HG02678 (cell line): ENCODE results near the gene GNLY.
"Not testable (repeated sequence)": the region's sequence is repeated elsewhere in the genome, so short reads cannot be mapped to it uniquely, and the experiment has no call there.

ENCODE experiments used
- ATAC-seq: cut with Tn5 transposase; IDR thresholded peaks from one replicate; pipeline ENCODE4 v1.9.1; 2021; ENCODE audit warnings: mild to moderate bottlenecking, moderate library complexity; ENCODE audit not compliant: unreplicated experiment

GNLY gene

DNA sequence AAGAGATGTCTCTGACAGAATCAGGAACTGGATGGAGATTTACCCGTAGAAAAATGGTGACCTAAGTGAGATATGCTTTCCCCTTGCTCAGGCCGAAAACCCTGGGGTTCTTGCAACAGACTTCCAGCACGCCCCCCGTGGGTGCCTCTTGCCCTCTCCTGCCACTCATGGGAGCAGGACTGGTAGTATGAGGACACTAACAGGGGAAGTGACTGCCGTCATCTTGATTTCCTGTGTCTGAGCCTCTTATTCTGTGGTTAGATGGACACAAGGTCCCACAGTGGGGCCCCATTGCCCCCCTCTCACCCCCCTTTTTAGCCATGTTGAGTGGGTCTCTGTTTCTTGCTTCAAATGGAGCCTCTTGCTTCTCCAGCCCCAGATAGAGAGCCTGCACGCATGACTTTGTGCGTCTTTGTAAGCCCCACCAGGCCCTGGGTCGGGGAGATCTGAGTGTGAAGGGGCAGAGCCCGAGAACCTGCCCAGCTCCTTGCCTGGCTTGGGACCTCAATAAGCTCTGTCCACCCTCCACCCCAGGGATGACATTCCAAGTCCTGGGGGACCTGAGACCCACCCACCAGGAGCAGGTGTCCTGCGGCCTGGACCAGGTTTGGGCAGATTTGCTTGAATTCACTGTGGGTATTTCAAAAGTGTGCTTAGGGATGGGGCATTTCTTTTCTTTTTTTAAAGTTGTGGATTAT, 12.6 kb downstream of the GNLY start:
- ATAC-seq, result no peak

DNA sequence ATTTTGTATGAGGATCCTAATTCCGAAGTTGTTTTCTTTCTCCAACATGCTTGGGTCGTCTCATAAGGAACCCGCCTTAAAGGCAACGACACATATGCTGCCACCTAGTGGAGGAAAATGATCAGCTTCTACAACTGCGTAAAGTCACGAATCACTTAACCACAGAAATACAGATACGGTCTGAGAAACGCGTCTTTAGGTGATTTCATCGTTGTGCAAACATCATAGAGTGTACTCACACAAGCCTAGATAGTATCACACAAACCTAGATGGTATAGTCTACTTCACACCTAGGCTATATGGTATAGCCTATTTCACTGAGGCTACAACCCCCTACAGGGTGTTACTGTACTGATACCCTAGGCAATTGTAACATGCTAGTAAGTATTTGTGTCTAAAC, 13.1 kb downstream of the GNLY start:
- peak; percentile 61 for ATAC-seq

DNA sequence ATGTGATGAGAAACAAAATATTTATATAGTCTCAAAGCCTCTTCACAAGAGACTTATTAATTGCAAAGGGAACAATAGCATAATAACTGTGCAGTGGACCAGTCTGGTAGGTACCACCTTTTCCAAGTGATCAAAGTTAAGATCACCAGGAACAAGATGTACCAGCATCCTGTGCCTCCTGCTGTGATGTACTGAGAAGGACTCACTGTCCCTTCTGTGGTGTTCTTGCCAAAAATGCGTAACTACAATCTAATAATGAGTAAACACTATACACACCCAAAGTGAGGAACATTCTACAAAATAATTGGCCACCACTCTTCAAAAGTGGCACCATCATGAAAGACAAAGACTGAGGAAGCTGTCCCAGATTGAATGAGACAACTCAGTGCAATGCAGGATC, 14.5 kb downstream of the GNLY start:
- ATAC-seq, result no peak

DNA sequence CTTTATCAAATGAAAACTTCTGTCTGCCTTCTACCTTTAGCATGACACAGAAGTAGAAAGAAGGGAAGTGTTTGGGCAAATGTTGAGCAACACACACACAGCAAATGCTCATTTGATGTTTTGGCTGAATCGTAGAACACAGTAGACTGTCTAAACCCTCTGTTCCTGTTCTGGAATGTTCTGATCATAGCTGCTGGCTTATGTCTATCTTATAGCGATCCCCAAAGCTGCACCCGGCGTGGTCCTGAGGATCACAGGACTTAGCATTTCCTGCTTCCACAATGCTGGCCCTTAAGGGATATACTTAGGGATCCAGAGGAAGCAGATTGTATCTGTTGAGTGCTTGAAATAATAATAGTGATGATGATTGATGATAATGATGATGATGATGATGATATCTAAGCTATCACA, 15.2 kb downstream of the GNLY start:
- ATAC-seq, result no peak

DNA sequence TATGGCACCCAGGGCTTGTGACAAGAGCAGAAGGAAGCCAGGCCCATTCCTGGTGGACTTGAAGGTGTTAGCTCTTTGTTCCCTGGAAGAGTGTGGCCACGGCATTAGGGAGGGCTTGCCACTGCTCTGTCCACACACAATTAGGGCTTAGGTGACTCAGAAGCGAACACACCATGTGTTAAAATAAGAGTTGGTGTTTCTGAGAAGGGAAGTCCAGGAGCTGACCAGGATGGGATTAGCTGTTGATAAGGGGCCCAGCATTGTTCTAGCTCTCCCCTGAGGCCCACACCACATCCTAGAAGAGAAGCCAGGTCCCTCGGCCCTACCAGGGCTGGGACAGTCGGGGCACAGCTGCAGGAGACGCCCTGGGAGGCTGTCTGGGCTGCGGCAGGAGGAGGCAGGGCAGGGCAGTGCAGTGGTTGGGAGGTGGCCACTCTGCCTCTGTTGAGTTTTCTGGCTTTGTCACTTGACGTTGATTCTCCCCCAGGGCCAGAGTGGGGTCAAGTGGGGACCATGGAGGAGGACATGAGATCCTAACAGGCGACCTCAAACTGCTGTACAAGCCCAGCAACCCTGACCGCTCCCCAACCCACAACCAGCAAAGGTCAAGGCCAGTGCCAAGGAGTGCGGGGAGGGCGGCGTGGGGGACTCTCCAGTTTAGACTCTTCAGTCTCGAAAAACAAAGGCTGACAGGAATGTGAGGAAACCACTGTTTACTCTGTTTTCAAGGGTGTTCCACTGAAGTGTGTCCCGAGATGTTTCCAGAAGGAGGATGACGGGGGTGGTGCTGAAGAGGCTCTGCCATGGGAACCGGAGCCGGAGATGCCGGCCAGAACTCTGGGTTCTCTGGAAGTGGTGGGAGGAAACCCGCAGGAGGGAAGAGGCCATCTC, 16.8 kb downstream of the GNLY start:
- no peak for ATAC-seq

DNA sequence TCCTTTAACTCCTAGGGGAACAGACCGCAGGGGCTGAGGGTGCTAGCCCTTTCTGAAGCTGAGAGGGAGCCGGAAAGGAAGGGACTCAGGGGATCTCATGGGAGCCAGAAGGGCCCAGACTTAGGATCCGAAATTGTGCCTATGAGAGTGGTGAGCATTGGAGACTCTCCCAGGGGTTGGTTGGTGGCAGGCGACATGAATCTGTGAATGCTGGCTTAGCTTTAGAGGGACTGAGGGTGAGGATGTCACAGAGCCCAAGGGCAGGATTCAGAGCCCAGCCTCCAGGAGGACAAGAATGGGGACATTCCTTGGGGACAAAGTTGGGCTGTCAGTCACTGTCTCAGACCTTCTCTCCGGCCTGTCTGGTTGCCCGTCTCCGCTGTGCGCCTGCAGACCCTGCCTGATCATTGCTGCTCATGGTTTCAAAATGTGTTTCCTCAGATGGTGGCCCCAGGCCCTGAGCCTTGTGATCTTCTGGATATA, 17.5 kb downstream of the GNLY start:
- no peak for ATAC-seq

DNA sequence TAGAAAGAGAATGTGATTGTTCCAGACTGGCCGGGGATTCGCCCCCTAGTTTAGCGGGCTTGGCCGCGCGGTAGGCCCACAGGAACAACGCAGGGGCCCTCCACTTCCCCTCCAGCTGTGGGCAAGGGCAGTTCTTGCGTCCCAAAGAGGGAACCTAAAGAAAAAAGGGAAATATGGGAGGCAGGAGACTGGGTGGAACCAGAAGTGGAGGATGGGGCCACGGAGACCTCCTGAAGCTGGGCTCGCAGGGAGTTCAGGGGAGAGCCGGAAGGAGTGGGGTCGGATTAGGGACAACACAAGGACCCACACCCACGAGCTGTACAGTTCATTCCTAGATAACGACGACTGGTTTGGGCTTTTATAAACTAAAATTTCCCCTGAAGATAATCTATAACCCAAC, 18.2 kb downstream of the GNLY start:
- ATAC-seq, result no peak

DNA sequence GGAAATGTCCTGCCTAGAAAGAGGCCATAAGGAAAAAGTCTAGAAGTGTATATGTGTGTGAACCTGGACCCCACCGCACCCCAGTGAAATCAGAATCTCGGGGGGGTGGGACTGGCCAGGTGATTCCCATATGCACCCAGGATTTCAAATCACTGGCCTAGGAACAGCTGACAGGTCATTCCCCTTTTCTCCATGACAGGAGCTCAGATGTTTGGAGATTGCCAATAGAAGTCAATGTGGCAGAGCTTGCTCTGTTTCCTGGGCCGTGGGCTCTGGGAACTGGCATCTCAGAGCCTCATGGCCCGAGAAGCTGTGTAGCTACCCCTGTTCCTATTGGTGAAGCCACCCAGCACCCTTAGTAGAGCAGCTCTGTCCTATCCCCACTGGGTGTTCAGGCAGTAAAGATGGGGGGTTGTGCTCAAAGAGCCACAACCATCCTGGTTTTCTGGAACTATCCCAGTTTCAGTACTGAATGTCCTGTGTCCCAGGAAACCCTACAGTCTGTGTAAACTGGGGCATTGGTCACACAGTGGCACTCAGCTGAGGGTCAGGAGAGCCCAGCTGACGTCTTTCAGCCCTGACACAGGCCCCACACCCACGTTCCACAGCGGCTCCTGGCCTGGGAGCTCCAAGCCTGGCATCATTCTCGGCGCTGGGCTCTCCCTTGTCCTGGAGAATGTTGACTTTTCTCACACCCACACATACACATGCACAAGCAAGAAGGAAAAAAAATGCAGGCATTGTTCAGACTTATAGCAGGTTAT, 18.9 kb downstream of the GNLY start:
- no peak for ATAC-seq

DNA sequence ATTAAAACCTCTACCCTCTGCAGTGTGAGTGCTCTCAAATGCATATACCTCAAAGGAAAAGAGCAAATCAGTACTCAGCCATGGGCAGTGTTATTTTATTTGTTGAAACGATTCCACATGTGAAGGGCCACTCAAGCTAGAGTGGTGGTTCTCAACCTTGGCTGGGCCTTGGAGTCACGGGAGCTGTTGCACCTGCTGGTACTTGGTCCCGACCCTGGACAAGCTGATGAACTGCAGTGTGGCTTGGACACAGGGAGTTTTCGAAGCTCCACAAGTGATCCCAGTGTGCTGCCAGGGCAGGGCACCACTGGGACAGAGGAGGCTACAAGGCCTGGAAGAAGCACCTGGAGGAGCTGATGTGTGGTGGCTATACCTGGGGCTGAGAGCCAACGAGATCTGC, 19.7 kb downstream of the GNLY start:
- ATAC-seq, result no peak

DNA sequence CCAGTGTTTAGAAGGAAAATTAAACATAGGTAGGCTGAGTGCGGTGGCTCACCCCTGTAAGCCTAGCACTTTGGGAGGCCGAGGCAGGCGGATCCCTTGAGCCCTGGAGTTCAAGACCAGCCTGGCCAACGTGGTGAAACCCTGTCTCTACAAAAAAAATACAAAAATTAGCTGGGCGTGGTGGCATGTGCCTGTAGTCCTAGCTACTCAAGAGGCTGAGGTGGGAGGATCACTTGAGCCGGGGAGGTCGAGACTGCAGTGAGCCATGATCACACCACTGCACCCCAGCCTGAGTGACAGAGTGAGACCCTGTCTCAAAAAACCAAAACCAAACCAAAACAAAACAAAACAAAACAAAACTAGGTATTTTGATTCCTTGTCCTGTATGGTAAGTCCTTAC, 20.3 kb downstream of the GNLY start:
- not testable (repeated sequence) for ATAC-seq

DNA sequence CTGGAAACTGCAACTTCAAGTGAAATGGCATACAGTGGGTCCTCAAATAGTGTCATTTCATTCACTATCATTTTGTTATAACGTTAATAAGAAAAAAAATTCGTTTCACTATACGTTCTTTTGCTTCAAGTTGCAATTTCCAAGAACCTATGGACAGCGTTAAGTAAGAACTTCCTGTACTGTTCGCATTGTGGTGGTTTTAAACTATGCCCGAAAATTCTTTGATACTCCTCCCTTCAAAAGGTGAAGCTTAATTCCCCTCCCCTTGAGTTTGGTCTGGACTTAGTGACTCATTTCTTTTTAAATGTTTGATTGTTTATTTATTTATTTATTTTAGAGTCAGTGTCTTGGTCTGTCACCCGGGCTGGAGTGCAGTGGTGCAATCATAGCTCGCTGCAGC, 20.7 kb downstream of the GNLY start:
- ATAC-seq, result no peak

DNA sequence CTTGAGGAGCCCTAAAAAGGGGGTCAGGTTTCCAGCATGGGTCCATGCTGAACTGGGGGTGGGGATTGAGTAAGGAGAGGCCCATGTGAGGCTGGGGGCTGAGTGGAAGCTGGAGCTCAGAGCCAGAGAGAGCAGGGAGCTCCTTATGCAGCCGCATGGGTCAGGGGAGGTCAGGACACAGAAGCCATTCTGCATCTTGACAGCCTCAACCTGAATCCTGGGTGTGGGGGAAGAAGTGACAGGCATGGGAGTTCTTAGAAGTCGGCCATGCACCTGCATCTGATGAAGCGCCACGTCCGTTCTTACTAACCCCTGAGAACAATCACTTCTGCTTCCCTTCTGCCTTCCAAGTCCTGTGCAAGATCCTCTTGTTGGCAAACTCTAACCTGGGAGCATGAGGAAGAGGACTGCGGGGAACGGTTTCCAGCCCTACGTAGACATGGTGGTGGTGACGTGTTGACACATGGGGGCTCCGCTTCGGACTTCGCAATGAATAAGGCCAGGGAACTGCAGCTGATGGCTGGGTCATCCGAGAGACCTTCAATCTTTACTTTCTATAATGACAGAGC, 22.3 kb downstream of the GNLY start:
- no peak for ATAC-seq

DNA sequence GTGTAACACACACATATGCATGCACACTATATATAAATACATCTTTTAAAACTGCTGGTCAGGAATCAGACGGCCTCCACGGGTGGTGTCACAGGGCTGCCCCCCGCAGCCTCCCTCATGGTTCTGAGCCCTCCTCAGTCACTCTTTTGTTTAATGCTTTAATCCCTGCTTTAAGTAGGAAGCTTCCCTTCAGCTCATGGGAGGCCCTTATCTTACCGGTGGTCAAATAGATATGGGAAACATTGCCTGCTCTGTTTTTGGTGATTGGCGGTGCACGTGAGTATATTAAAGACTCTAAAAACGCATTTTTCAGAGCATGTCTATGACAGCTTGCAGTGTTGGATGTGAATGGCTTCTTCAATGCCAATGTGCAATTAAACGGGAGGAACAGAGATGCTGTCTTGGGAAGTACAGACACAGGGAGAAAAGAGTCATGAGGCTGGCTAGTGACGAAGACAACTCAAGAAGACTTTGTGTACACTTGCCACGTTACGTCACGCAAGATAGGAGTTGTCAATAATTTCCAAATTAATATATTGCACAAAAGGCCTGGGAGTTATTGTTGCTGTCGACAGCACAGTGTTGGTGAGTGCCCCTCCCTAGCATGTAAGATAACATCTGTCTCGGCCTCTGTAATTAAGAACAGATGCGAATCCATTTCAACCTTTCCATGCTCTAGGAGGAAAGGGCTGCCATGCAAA, 23.3 kb downstream of the GNLY start:
- ATAC-seq, result no peak

DNA sequence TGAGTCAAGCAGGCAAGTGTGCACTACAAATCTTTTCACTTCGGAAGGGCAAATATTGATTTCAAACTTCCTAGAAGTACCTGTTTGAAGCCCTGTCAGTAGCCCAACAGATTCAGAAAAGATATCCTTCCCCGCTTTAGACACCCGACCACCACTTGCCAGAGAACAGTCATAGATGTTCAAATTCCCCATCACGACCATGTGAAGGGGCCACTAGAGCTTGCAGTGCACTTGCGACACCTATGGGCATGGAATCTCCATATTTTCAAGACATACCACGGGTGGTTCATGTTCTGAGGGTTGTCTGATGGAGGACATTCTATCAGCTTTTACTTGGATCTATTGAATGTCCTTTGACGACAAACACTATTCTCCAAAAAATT, 23.8 kb downstream of the GNLY start:
- no peak for ATAC-seq

DNA sequence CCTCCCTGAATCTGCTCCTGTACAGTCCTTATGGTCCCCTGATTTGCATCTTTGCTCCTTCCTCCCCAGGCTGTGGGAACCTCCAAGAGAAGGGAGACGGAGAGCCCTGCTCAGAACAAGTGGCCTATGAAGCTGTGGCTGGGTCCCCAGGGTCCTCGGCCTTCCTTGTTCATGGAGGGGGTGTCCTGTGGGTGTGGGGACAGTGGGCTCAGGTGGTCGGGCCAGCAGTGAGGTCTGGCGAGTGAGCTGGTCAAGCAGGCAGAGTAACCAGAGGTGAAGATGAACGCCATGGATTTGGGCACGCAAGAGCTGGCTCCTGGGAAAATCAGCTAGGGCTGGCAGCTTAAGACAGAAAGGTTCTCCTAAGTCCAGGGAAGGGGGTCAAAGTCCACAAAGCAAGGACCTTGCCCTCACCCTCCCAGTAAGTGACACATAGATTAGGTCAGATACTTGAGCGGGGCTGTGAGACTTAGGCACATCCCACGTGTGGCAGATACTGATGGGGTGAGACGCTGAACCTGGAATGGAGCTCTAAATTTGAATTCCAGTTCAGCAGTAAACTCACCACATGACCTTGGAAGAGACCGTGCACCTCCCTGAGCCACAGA, 24.8 kb downstream of the GNLY start:
- ATAC-seq, result no peak

DNA sequence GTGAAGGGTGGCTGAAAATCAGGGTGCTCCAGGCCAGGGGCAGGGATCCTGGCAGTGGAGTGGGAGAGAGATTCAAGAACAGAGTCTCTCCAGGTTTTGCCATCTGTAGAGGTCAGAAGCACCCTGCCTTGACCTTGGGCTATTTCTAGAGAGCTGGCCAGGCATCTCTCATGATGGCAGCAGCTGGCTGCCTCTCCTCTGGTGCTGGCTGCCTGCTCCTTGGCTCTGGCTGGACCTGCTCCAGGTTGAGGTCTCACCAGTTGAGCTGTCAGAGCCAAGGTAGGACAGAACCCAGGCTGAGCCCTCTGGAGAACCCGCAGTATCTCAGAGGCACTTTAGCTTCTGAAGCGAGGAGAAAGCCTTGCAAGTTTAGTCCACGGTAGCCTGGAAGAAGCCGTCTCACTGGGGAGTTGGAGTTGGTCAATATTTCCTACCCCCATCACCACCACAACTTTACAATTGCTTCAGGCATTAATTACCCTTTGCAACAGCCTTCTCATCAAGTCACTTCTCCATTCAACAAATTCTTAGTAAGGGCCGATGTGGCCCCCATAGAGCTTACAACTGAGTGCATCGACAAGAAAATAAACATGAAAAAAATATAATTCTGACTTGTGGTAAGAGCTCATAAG, 25.6 kb downstream of the GNLY start:
- no peak for ATAC-seq

DNA sequence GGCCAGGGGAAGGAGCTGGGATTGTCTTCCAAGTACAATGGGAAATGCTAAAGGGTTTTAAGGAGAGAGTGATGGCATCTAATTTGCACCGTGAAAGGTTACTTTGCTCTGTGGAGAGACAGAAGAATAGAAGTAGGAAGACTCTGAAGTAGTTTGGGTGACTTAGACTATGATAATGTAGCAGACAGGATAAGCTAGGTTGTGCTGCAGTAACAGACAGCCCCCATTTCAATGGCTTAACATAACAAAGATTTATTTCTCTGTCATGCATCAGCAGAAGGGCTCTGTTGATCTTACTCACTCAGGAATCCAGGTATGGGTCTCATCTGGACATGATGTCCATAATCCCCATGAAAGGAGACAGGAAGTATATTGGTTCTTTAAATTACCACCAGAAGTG, 26.4 kb downstream of the GNLY start:
- ATAC-seq, result no peak

DNA sequence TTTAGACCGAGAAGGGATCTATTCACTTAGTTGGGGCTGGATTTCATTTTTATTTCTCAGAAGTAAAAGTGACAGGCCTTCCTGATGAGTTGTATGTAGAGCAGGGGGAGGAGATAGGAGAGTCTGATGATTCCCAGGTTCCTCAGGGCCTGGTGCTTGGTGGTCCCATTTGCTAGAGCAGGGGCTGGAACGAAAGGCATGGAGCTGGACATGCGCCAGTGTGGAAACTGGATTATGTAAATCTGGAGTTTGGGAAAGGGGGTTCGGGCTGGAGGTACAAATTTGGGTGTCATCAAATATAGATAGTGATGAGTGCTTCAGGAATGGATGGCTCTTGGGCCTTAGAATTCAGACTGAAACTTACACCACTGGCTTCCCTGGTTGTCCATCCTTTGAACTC, 27.5 kb downstream of the GNLY start:
- ATAC-seq, result no peak

DNA sequence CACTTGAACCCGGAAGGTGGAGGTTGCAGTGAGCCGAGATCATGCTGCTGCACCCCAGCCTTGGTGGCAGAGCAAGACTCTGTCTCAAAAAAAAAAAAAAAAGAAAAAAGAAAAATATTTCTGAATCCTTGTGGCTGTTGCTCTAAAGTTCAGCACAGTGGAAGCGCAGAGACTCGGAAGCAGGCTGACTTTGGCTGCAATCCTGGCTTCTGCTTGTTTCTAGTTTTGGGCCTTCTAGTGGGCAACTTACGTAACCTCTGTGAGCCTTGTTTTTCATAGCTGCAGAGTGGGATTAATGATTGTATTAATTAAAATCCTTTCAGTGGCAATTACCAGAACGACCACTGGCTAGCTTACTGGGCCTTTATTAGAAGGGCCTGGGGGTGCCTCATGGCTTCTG, 28.4 kb downstream of the GNLY start:
- ATAC-seq, result no peak
